ENCODE results near the gene RDH14.

The RDH14 gene

GRCh38 chr2:18599509-18600254 is 39.2 kb upstream of the RDH14 start:
- no peaks in the 10 kb centered on the region for H3K4me1 ChIP-seq (ENCODE audit: insufficient read depth, insufficient read length)
- no peak for DNase-seq (ENCODE audit: low read depth, low spot score)
- TF ChIP-seq YY1 (IDR thresholded peaks at IDR 0.05; ENCODE audit: insufficient read depth, insufficient read length) (no peak), ZNF274 (IDR thresholded peaks at IDR 0.05; ENCODE audit: low read depth, low read length) (no peak), SUZ12 (IDR thresholded peaks at IDR 0.05; ENCODE audit: extremely low read depth, insufficient read depth, insufficient read length) (no peak)

GRCh38 chr2:18598848-18599484 is 38.5 kb upstream of the RDH14 start:
- no peaks in the 10 kb centered on the region for H3K36me3 ChIP-seq (ENCODE audit: insufficient read depth, insufficient read length, low read length)
- no peak overlapping the region for H3K4me3 ChIP-seq (ENCODE audit: insufficient read length, low read depth)
- no peaks in the 10 kb centered on the region for H3K27me3 ChIP-seq (ENCODE audit: insufficient read depth, insufficient read length)
- DNase-seq (ENCODE audit: low read depth, low spot score), result no peak
- H3K9me3 ChIP-seq (ENCODE audit: insufficient read depth, low read length), result no peaks in the 10 kb centered on the region
- no peak overlapping the region for H3K9ac ChIP-seq (ENCODE audit: insufficient read length, low read depth)
- no peak for TF ChIP-seq YY1 (IDR thresholded peaks at IDR 0.05; ENCODE audit: insufficient read depth, insufficient read length)
- TF ChIP-seq SUZ12 (IDR thresholded peaks at IDR 0.05; ENCODE audit: extremely low read depth, insufficient read depth, insufficient read length), result no peak
- TF ChIP-seq ZNF274 (IDR thresholded peaks at IDR 0.05; ENCODE audit: low read depth, low read length), result no peak
- no peaks in the 10 kb centered on the region for H3K4me1 ChIP-seq (ENCODE audit: insufficient read depth, insufficient read length)

More at GRCh38 chr2:18599509-18600254, 39.2 kb upstream of the RDH14 start:
- Histone ChIP-seq H3K4me3 (ENCODE audit: insufficient read length, low read depth) (no peak overlapping the region), H3K36me3 (ENCODE audit: insufficient read depth, insufficient read length, low read length) (no peaks in the 10 kb centered on the region), H3K9me3 (ENCODE audit: insufficient read depth, low read length) (no peaks in the 10 kb centered on the region), H3K27me3 (ENCODE audit: insufficient read depth, insufficient read length) (no peaks in the 10 kb centered on the region), H3K9ac (ENCODE audit: insufficient read length, low read depth) (no peak overlapping the region)

GRCh38 chr2:18597618-18598017 is 37.2 kb upstream of the RDH14 start:
- no peak for DNase-seq (ENCODE audit: low read depth, low spot score)
- H3K9me3 ChIP-seq (ENCODE audit: insufficient read depth, low read length), result no peaks in the 10 kb centered on the region
- H3K36me3 ChIP-seq (ENCODE audit: insufficient read depth, insufficient read length, low read length), result no peaks in the 10 kb centered on the region
- H3K4me3 ChIP-seq (ENCODE audit: insufficient read length, low read depth), result no peak overlapping the region
- H3K27me3 ChIP-seq (ENCODE audit: insufficient read depth, insufficient read length), result no peaks in the 10 kb centered on the region
- no peaks in the 10 kb centered on the region for H3K4me1 ChIP-seq (ENCODE audit: insufficient read depth, insufficient read length)
- TF ChIP-seq SUZ12 (IDR thresholded peaks at IDR 0.05; ENCODE audit: extremely low read depth, insufficient read depth, insufficient read length) (no peak), YY1 (IDR thresholded peaks at IDR 0.05; ENCODE audit: insufficient read depth, insufficient read length) (no peak), ZNF274 (IDR thresholded peaks at IDR 0.05; ENCODE audit: low read depth, low read length) (no peak)
- no peak overlapping the region for H3K9ac ChIP-seq (ENCODE audit: insufficient read length, low read depth)

- Histone ChIP-seq H3K9me3 (ENCODE audit: insufficient read depth, low read length) (no peaks in the 10 kb centered on the region), H3K27me3 (ENCODE audit: insufficient read depth, insufficient read length) (no peaks in the 10 kb centered on the region), H3K36me3 (ENCODE audit: insufficient read depth, insufficient read length, low read length) (no peaks in the 10 kb centered on the region), H3K9ac (ENCODE audit: insufficient read length, low read depth) (no peak overlapping the region), H3K4me1 (ENCODE audit: insufficient read depth, insufficient read length) (no peaks in the 10 kb centered on the region), H3K4me3 (ENCODE audit: insufficient read length, low read depth) (no peak overlapping the region)
- no peak for DNase-seq (ENCODE audit: low read depth, low spot score)
- TF ChIP-seq SUZ12 (IDR thresholded peaks at IDR 0.05; ENCODE audit: extremely low read depth, insufficient read depth, insufficient read length) (no peak), YY1 (IDR thresholded peaks at IDR 0.05; ENCODE audit: insufficient read depth, insufficient read length) (no peak), ZNF274 (IDR thresholded peaks at IDR 0.05; ENCODE audit: low read depth, low read length) (no peak)
Measured at GRCh38 chr2:18596993-18597392, 36.5 kb upstream of the RDH14 start.

GRCh38 chr2:18593496-18593895 is 33.0 kb upstream of the RDH14 start:
- Histone ChIP-seq H3K9ac (ENCODE audit: insufficient read length, low read depth) (no peak overlapping the region), H3K27me3 (ENCODE audit: insufficient read depth, insufficient read length) (no peaks in the 10 kb centered on the region), H3K4me3 (ENCODE audit: insufficient read length, low read depth) (no peak overlapping the region), H3K9me3 (ENCODE audit: insufficient read depth, low read length) (0 out of 2 replicates have a peak, but pooled peaks cover 3% of the 10 kb centered on the region), H3K36me3 (ENCODE audit: insufficient read depth, insufficient read length, low read length) (no peaks in the 10 kb centered on the region), H3K4me1 (ENCODE audit: insufficient read depth, insufficient read length) (no peaks in the 10 kb centered on the region)
- DNase-seq (ENCODE audit: low read depth, low spot score), result no peak
- TF ChIP-seq SUZ12 (IDR thresholded peaks at IDR 0.05; ENCODE audit: extremely low read depth, insufficient read depth, insufficient read length), result no peak
- no peak for TF ChIP-seq YY1 (IDR thresholded peaks at IDR 0.05; ENCODE audit: insufficient read depth, insufficient read length)
- TF ChIP-seq ZNF274 (IDR thresholded peaks at IDR 0.05; ENCODE audit: low read depth, low read length), result no peak

GRCh38 chr2:18592372-18592771 is 31.9 kb upstream of the RDH14 start:
- Histone ChIP-seq H3K9me3 (ENCODE audit: insufficient read depth, low read length) (0 out of 2 replicates have a peak, but pooled peaks cover 3% of the 10 kb centered on the region), H3K4me3 (ENCODE audit: insufficient read length, low read depth) (no peak overlapping the region), H3K36me3 (ENCODE audit: insufficient read depth, insufficient read length, low read length) (no peaks in the 10 kb centered on the region), H3K4me1 (ENCODE audit: insufficient read depth, insufficient read length) (no peaks in the 10 kb centered on the region), H3K27me3 (ENCODE audit: insufficient read depth, insufficient read length) (no peaks in the 10 kb centered on the region), H3K9ac (ENCODE audit: insufficient read length, low read depth) (no peak overlapping the region)
- DNase-seq (ENCODE audit: low read depth, low spot score), result no peak
- TF ChIP-seq SUZ12 (IDR thresholded peaks at IDR 0.05; ENCODE audit: extremely low read depth, insufficient read depth, insufficient read length) (no peak), ZNF274 (IDR thresholded peaks at IDR 0.05; ENCODE audit: low read depth, low read length) (no peak), YY1 (IDR thresholded peaks at IDR 0.05; ENCODE audit: insufficient read depth, insufficient read length) (no peak)

GRCh38 chr2:18589354-18589753 is 28.9 kb upstream of the RDH14 start, which contains the start of gene NT5C1B:
NT5C1B (minus strand) TSS chr2:18589569; CDS start chr2:18589468, 101 bp downstream.
- Histone ChIP-seq H3K9ac (ENCODE audit: insufficient read length, low read depth) (no peak within 1 kb of the TSS), H3K36me3 (ENCODE audit: insufficient read depth, insufficient read length, low read length) (no peaks in the 10 kb centered on the region), H3K4me3 (ENCODE audit: insufficient read length, low read depth) (no peak within 1 kb of the TSS), H3K4me1 (ENCODE audit: insufficient read depth, insufficient read length) (no peaks in the 10 kb centered on the region), H3K9me3 (ENCODE audit: insufficient read depth, low read length) (0 out of 2 replicates have a peak, but pooled peaks cover 3% of the 10 kb centered on the region), H3K27me3 (ENCODE audit: insufficient read depth, insufficient read length) (no peaks in the 10 kb centered on the region)
- TF ChIP-seq YY1 (IDR thresholded peaks at IDR 0.05; ENCODE audit: insufficient read depth, insufficient read length) (no peak), SUZ12 (IDR thresholded peaks at IDR 0.05; ENCODE audit: extremely low read depth, insufficient read depth, insufficient read length) (no peak)
- no peak for DNase-seq (ENCODE audit: low read depth, low spot score)
